GM12872 (cell line): ENCODE measurements around the gene LRRC63.

Source experiments
- CTCF ChIP-seq: IDR thresholded peaks from 3 replicates; pipeline ENCODE4 v1.5.1; 2011; ENCODE audit warnings: low read depth, mild to moderate bottlenecking, low read length, moderate library complexity; ENCODE audit not compliant: insufficient read depth

The LRRC63 gene

GRCh38 chr13:46211483-46212351, at the start of gene LRRC63:
LRRC63 (plus strand) TSS chr13:46211928; CDS start chr13:46213035, 1,107 bp downstream.
- no peak for TF ChIP-seq CTCF

GRCh38 chr13:46164661-46165060, 47.1 kb upstream of the LRRC63 start:
- TF ChIP-seq CTCF = no peak

GRCh38 chr13:46165485-46166223, 46.1 kb upstream of the LRRC63 start:
- TF ChIP-seq CTCF = no peak

GRCh38 chr13:46166224-46166584, 45.5 kb upstream of the LRRC63 start:
- TF ChIP-seq CTCF = no peak

GRCh38 chr13:46166947-46167610, 44.6 kb upstream of the LRRC63 start:
- TF ChIP-seq CTCF = no peak

- TF ChIP-seq CTCF = no peak
Measured at GRCh38 chr13:46168341-46168740, 43.4 kb upstream of the LRRC63 start.

GRCh38 chr13:46168783-46169182, 42.9 kb upstream of the LRRC63 start:
- no peak for TF ChIP-seq CTCF
